ENCODE data around the gene SSTR3.

SSTR3 gene

DNA sequence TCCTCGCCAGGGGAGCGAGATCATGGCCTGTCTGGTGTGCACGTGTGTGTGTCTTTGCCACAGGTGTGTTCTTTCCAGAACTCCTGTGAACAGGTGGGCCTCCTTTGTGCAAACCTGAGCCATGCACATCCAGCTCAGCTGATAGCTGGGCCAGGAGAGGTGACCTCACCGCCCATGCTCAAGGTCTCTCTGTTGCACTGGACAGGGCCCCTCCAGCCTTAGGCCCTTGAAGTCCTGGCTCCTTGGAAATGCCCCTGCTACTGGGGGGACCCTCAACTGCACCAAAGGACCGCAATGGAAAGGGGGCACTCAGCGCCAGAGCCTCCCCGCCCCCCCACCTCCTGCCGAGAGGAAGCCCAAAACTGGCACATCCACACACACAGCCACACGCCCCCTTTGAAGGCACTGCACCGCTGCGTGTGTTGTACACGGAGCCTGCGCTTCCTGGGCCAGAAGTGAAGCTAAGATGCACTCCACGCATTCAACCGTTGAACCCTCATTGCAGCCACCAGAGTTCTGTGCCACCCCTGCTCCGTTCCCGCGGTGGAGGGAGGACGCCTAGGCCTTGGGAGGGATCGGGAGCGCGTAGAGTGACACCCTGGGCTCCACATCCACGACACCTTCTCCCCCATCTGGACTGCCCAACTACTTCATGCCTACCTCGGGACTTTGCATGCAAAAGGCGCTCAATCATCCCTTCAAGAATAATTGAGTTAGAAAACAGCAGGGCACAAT lies 46.2 kb downstream of the SSTR3 start:
- Histone ChIP-seq H3K79me2 (no peaks in the 10 kb centered on the region), H3K27ac (no peak overlapping the region), H3K4me1 (no peaks in the 10 kb centered on the region), H3K9ac (no peak overlapping the region), H2AFZ (peak overlapping the region; percentile 70), H3K27me3 (ENCODE audit: control insufficient read depth, insufficient read depth, low read length) (no peaks in the 10 kb centered on the region), H3K4me3 (ENCODE audit: low read depth, low read length) (no peak overlapping the region), H3K4me2 (ENCODE audit: low read length) (no peak overlapping the region), H3K36me3 (ENCODE audit: control insufficient read depth, insufficient read depth, low read length) (no peaks in the 10 kb centered on the region), H3K9me3 (ENCODE audit: control insufficient read depth, low read length) (no peaks in the 10 kb centered on the region)
- no peak for TF ChIP-seq CTCF (IDR thresholded peaks at IDR 0.05)

DNA sequence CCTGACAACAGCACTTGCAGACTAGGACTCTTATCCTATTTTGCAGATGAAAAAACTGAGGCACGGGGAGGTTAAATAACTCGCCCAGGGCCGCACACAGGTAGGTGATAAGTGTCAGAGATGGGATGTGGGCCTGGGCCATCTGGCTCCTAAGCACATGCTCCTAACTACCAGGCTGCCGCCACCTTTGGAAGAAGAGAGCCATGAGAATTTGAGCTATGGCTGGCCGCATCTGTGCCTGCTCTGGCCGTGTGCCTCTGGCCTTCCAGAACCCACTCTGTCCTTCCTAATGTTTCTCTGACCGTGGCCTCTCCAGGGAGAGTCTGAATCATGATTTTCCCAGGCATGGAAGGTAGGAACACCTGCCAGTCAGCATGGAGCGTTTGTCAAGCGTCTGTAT lies 47.2 kb downstream of the SSTR3 start:
- Histone ChIP-seq H3K79me2 (no peaks in the 10 kb centered on the region), H3K27ac (no peak overlapping the region), H3K4me1 (no peaks in the 10 kb centered on the region), H3K9me3 (ENCODE audit: control insufficient read depth, low read length) (no peaks in the 10 kb centered on the region), H3K4me3 (ENCODE audit: low read depth, low read length) (no peak overlapping the region), H3K36me3 (ENCODE audit: control insufficient read depth, insufficient read depth, low read length) (no peaks in the 10 kb centered on the region), H3K27me3 (ENCODE audit: control insufficient read depth, insufficient read depth, low read length) (no peaks in the 10 kb centered on the region), H3K4me2 (ENCODE audit: low read length) (no peak overlapping the region), H3K9ac (no peak overlapping the region), H2AFZ (no peak overlapping the region)
- no peak for TF ChIP-seq CTCF (IDR thresholded peaks at IDR 0.05)

DNA sequence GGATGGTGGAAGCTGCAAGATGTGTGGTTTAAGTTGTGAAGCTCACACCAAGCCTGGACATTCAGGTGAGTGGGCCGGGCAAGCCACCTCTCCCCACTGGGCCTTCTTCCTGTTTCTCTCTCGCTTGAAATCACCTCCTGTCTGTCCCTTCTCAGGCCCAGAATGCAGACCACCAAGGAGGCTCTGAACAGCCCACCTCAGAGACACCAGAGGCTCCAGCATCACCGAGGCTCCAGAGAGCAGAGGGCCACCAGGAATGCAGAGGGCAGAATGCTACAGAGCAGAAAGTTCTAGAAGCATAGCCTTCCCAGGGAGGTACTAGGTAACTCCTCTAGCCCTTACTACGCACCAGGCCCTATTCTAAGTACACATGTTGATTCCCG lies 47.8 kb downstream of the SSTR3 start:
- Histone ChIP-seq H3K4me1 (no peaks in the 10 kb centered on the region), H3K9ac (no peak overlapping the region), H3K4me2 (ENCODE audit: low read length) (no peak overlapping the region), H3K36me3 (ENCODE audit: control insufficient read depth, insufficient read depth, low read length) (no peaks in the 10 kb centered on the region), H2AFZ (no peak overlapping the region), H3K4me3 (ENCODE audit: low read depth, low read length) (no peak overlapping the region), H3K27ac (no peak overlapping the region), H3K27me3 (ENCODE audit: control insufficient read depth, insufficient read depth, low read length) (no peaks in the 10 kb centered on the region), H3K9me3 (ENCODE audit: control insufficient read depth, low read length) (no peaks in the 10 kb centered on the region), H3K79me2 (no peaks in the 10 kb centered on the region)
- no peak for TF ChIP-seq CTCF (IDR thresholded peaks at IDR 0.05)

- Histone ChIP-seq H3K4me3 (ENCODE audit: low read depth, low read length) (no peak overlapping the region), H3K36me3 (ENCODE audit: control insufficient read depth, insufficient read depth, low read length) (no peaks in the 10 kb centered on the region), H3K27ac (no peak overlapping the region), H3K27me3 (ENCODE audit: control insufficient read depth, insufficient read depth, low read length) (no peaks in the 10 kb centered on the region), H3K4me2 (ENCODE audit: low read length) (no peak overlapping the region), H2AFZ (no peak overlapping the region), H3K9ac (no peak overlapping the region), H3K4me1 (no peaks in the 10 kb centered on the region), H3K79me2 (no peaks in the 10 kb centered on the region), H3K9me3 (ENCODE audit: control insufficient read depth, low read length) (no peaks in the 10 kb centered on the region)
- no peak for TF ChIP-seq CTCF (IDR thresholded peaks at IDR 0.05)
Measured at GRCh38 chr22:37163575-37164504, 48.4 kb downstream of the SSTR3 start.
